ENCODE measurements around the gene MEIS1.

Gene MEIS1

DNA sequence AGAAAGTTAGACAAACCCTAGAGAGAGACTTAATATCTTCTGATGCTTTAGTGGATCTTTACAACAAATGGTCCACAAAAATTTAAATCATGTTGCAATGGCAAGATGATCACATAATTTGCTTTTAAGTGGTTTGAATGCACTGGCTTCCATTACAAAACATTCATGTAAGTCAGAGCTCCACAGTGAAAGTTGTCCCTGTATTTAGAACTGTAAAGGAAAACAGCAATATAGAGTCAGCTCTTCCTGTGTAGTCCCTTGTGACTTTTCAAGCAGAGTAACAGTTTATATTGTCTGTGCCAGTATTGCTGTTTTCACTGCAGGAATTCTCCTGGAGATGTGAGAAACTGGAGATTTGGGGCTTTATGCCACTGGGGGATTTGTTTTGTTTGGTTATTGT, 77.7 kb downstream of the MEIS1 start:
- DNase-seq: no peak

DNA sequence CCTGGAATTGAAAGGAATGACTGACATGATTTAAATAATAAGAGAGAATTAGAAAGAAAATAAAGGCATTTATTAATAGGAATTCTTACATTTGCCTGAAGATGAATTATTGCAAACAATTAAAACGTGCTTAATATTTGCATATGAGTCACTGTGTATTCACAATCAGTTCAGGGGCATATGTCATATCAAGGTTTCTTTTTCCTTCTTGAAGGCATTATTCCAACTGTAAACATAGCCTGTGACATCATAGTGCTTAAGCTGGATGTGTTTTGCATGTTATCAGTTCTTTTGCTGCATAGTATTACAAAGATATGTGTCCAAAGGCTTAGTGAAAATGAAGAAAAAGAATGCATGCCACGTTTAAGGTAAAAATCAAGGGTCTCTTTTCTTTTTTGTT, 80.8 kb downstream of the MEIS1 start:
- no peak for DNase-seq

DNA sequence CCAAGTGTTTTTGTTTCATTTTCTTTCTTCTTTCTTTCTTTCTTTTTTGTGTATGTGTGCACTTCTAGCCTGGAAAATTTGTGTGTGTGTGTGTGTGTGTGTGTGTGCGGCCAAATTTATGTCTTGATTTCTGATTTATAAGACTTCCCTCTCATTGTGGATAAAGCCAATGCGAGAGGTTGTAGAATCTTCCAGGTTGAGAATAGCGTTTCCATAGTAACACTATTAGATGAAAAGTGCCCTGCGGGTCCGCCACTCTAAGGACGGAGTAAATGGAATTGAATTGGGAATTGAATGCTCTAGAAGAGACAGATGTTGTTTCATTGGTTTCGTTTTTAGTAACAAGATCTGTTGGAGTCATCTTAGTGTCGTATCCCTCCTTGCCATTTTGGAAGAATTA, 81.6 kb downstream of the MEIS1 start:
- DNase-seq: no peak

DNA sequence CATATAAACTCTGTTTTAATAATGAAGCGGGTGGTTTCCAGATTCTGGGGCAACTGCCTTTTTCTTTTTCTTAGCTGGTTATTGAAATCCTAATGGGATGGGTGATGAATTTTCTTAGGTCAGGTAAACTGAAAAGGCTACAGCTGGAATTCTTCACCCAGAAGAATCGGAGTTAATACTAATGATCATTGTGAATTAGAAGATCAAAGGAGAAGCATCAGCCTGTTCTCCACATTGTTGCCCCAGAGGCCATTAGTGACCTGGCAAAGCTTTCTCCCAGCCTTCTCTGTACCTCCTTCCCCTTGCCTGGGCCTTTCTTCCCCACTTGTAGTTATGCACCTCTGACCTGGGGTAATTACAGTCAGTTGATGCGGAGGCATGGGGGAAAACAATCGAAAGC, 82.8 kb downstream of the MEIS1 start:
- DNase-seq: no peak

DNA sequence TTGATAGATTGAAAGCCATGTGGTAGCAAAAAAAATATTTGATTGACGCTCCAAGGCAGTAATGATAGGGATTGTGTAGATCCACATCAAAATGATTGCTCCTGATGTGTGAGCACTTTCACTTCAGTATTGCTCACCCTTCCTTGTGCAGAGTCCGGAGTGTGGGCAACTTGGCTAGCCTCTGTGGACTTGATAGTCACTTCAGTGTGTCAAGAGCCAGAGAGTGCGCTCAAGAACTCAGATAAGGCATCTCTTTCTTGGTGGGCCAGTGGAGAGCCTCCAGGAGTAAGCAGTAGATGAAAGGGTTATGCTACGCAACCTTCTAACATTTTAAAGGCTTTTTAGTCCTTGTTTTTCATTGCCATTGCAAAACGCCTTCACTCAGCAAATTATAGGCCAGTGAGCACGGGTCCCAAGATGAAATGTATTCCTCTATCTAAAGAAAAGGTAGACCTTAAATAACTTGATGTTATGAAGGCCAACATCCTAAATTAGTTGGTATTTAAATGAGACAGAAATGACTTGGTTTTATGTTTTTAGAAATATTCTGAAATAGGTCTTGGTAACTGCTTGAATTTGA, 84.4 kb downstream of the MEIS1 start:
- no peak for DNase-seq

DNA sequence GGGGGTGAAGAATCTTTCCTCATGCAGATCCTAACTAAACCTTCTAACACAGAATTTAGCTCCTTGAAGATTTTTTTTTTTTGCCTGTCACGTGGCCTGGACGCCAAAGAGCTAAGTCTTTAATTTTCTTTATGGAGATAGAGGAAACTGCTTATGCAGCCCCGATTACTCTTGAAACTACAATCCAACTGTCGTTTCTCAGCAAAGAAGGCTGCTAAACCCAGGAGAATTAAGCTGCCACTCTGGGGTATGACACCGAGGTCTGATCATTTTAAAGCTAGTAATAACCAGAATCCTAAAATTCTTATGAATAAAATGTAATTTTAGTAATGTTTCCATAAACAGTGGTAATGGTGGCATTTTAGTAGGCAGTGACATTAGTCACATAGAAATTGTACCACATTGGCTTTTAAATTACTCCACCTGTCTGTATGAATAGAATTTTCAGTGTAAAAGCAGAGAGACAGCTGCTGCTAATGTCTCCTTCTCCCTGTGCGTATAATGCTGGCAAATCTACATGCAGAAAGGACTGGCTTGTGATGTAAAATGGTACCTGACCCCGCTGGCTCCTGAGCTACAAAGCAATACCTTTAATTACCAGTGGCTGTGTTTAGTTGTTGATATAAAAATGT, 86.5 kb downstream of the MEIS1 start:
- DNase-seq: peak; percentile 15

DNA sequence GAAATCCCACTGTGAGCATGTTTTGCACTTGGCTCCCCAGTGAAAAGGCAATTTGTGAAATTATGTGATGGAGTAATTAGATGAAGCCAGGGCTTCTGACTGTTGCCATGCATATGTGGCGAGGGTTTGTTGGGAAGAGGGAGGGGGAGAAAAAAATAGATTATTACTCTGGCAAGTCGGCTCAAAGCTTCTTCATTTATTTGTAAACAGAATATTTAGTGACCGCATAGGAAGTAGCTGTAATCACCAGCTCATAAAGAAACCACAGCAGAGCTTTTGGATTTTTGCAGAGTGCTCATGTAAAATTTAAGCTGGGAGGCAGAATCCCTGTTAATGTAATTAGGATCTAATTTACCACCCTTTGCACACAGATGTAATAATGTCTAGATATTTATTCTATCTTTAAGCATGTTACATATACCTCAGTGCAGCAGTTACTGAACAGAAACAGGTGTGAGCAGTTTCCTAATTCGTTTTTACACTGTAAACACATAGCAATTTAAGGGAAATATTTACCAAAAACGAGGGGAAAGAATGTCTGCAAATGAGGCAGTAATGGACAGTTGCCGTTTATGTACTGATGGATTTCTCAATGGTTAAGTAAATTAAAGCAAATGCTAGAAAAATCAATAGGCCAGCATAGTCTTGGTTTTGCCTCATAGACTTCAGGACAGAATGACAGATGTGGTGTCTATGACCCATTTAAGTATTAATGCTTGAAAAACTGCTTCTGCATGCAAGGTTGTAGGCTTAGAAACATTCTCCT, 87.9 kb downstream of the MEIS1 start:
- peak; percentile 53 for DNase-seq

DNA sequence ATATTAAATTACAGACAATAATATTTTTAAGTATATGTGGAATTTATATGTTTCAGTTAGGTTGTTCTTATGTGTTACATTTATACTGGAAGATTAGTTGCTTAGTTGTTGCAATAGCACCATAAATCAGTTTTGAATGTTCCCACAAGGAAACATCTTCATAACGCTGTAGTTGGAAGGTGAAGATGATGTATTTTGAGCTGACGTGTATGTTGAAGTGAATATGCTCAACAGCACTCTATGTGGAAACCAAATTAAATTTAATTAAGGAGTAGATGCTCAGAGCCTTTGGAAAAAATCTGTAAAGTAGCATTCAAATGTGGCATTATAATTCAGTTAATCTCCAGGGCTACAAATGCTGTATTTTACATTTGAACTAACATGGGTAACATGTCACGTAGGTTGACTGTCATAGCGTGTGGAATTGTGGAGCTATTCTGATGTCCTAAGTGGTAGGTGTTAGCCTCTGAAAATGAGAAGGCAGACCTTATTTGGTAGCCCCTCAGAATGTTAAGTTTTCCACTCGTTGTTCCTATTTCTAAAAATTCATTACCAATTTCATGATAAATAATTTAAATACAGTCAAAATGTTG, 88.5 kb downstream of the MEIS1 start:
- DNase-seq: no peak

DNA sequence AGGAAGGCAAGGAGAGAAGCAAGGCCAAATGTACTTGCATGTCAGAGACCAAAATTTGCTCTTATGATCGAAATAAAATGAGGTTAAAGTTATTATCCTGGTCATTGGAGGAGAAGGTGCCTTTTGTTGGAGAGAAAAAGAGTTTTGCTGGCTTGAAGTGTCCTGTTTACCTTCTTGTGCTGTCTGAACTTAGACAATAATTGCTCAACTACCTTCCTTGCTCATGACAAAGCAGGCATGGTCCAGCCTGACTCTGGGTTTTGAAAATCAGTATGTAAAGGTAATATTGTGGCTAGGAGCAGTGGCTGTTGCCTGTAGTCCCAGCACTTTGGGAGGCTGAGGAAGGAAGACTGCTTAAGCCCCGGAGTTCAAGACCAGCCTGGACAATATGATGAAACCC, 89.1 kb downstream of the MEIS1 start:
- DNase-seq: no peak

DNA sequence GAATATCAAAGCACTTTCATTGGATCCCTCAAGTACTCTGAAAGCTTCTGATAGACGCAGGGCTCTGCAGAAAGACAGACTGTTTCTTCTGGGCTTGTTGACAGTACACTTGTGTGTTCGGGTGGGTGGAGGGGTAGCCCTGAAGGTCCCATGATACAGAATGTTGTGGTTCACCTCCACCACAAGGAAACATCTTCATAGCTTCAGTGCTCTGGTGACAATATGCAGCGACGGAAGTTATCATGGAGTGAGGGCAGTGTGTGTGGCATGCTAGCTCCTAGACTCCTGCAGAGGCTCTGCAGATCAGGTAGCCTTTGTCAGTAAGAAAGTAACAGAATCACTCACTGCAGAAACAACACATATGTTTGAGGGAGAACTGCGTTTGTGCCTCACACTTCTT, 90.7 kb downstream of the MEIS1 start:
- no peak for DNase-seq

DNA sequence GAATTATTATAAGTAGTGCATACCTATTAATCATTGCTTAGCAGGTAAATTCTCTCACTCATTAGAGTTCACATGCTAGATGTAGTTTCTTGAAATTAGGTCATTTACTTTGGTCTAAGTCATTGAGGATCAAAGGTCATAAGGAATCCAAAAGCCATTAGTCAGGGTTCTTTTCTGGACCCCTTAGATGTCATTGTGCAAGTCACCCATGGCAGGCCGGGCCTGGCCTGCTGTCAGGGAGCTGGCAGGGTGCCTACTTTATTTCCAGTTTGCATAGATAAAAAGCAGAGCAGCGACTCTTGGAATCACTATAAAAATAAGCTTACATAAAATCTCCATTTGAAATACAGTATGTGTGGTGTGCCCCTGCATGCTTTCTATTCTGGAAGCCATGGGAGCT, 91.3 kb downstream of the MEIS1 start:
- DNase-seq: no peak

DNA sequence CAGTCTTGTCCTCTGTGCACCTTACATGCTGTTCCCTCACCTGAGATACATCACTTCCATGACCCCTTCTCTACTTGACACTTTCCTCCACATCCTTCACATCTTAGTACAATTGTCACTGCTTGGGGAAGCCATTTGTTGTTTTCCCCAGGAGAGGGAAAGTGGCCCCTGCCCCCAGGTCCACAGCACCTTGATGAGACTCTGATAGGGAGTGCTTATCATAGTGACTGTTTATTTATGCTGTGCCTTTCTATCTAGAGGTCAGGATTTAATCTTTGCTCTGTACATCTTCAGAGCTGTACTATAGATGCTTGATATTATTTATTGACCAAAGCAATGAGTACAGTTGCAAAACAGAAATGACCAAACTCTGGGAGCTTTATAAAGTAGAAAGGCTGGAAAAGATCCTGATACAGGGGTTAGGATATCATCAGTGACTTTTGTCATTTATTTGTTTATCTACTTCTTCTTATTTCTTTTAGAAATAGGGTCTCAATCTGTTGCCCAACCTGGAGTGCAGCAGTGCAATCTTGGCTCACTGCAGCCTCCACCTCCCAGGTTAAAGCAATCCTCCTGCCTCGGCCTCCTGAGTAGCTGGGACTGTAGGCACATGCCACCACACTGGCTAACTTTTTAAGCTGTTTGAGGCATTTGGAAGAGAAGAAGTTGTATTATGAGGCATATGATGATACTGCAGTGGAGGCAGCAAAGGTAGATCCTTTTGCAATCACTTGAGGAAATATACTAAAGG, 94.2 kb downstream of the MEIS1 start:
- no peak for DNase-seq

DNA sequence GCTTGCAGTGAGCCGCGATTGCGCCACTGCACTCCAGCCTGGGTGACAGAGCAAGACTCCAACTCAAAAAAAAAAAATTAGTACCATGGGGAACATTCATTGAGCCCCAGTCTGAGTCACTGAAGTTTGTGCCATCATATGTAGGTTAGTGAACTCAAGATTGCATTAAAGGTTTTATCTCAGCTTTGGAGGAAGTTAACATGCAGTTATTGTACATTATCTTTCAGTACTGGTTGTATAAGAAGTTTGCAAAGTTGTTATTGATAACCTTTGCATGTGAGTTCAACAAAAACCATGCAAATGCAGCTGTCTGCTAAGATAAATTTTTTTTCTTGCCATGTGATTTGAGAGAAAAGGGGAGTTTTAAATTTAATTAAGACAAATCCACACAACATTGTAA, 95.7 kb downstream of the MEIS1 start:
- DNase-seq: no peak

DNA sequence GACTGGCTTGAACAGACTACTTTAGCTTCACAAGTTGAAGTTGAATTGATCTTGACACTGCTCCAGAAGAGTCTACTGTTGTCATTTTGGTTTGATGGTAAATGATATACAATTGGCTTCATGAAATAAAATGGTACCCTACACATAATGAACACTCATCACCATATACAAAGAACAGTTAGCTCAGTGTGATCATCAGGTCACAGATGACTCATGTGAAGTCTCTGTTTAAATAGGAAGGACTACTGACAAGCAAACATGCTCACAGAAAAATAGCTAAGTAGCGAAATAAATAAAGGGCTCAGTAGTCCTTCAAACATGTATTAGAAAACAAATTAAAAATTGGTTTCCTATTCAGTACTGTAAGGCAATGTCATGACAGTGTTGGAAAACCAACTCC, 96.2 kb downstream of the MEIS1 start:
- no peak for DNase-seq

DNA sequence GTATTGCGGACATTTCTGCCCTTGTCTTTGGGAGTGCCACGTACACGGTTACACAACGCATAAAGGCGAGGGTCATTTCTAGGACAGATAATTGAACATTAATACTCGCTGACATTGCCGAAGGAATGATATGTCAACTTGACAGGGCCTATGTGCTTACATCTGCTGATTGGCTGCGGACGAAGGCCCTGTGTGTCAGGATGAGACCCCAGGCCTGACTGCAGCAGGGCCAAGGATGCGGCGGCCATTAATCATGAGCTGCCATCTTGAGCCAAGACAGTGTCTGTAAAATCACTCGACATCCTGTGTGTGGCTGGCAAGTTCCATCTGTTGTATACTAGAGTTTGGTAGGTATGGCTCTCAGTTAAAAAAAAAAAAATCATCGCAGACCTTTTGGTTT, 96.6 kb downstream of the MEIS1 start:
- no peak for DNase-seq

DNA sequence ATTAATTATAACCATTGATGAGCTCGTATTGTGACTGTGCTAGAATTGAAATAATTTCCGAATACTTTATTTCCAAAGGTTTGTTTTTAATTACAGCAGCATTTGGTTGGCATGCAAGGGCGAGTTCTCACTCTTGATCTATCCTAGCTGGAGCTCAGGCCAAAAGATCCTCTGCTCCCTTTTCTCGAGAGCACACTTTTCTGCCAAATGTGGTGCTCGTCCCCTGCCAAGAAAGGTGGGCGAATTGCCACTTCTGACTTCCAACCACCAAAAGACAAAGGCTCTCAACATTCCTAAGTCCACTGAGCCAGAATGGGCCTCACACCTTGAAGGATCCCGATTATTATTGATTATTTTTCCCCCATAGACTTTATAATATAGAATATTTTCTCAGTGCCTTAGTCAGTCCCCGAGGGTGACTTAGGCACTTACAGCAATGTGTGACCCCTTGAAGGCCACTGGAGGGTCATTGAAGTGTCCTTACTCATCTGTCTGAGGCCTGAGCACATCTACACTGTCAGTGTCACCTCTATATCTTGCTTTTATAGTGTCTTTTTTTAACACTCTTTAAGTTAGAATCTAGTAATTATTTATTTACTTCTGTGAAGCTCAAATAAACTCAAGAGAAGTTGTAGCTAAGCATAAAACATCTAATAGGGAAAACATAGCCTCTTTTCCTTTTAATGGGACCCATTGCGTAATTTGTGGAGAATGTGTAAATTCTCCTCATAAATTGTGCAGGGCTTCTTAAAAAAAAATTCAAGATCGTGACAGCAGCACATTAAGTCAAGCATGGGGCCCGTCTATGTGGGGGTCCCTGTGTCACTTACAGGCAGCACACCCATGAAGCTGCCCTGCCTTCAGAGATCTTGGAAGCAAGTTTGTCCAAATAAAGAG, 98.3 kb downstream of the MEIS1 start:
- DNase-seq: no peak

DNA sequence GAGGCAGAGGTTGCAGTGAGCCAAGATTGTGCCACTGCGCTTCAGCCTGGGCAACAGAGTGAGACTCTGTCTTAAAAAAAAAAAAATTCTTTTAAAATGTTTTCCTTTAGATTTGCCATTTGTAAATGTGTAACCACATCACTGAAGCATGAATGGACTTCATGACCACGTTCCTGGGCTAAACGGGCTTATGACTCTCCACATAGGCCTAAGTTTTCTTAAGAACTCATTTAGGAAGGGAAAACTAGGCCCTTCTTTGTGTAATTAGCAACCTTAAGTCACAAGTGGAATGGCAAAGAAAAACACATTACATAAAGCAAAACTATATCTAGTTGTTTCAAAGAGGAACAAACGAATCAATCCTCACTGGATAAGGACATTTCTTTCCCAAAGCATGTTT, 99.5 kb downstream of the MEIS1 start:
- DNase-seq: no peak

DNA sequence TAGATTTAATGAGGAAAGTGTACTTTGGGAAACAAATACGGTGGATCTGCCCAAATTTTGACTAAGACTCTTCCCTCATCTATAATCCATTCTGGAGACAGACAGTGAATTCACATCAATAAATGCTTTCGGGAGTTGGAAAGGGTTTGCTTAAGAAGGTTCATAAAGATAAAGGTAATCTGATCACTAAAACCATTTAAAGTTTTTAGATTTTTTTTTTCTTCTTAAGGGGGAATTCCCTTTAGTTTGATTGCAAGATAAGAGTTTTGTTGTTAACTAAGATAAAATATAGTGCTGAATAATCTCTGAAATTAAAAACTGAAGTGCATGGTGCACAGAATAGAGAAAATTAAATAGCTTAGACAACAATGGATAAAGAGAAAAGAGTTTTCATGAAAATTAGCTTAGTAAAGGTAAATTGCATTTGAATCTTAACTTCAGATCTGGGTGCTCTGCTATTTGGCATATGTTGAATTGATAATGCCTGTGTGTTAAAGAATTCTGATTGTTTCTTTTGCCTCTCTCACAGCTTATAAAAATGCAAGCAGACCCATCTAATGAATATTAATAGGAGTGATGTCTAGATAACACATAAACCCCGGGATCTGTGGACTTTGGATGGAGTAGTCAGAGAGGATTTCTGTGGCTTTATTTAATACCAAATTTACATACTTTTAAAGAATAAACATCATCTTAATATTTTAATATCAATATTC, 100.8 kb downstream of the MEIS1 start:
- no peak for DNase-seq

DNA sequence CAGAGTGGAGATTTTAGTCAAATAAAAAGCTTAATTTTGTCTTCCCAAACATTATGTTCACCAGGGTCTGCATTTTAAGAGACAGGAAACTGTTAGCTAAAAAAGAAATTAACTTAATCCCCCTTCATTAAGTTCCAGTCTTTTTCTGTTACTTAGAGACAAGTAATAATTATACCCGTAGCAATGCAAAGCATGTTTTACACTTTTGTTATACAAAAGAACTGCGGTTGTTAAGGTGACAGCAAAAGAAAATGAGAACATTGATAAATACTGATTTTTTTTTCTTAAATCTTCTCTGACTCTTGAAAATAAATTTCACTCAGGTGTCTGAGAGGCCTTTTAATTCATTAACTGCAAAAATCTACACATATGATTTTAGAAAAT, 101.4 kb downstream of the MEIS1 start:
- DNase-seq: no peak

DNA sequence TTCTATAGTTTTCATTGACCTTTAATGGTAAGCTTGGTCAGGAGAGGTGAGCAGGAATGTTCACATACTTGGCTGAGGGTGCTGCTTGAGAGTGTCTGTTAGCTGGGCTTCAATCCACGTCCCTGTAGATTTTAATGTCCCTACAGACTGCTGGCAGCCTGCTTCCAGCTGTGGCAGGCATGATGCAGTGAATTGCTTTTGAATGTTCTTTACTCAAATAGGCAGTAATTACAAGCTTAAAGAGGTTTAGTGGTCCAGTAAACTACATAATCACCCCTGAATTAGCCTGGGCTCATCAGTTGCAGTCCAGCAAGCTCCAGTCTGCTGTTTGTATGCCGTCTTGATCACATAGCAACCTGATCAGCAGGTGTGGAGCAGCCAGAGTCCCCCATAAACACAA, 102.1 kb downstream of the MEIS1 start:
- DNase-seq: peak; percentile 95

DNA sequence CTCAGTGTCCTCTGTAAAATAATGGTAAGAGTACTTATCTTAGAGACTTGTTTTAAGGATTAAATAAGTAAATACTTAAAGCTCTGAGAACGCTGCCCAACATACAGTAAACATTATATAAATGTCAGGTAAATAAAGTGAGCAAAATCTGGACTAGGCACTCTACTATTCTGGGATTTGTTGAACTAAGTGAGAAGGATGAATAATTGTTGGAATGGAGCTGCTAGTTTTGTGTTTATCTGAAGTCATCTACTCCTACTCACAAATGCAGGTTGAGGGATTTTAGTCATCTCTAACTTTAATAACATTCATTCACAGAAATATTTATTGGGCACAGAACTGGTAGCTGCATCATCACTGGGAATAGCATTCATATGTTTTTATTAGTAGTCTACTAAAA, 103.4 kb downstream of the MEIS1 start:
- peak; percentile 26 for DNase-seq

DNA sequence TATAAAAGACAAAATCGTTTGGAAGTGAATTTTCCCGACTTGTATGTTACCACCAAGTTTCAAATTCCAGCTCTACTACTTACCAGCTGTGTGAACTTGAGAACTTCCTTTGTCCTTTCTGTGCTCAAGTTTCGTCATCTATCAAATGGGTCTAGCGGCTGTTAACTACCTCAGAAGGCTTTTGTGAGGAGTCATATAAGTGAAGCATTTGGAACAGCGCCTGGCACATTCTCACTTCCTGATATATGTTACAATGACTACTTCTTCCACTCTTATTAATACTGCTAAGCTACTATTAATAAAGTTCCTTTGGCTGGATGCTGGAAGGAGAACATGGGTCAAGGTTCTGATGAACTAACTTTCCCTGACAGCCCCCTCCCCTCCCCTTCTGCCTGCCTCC, 104.5 kb downstream of the MEIS1 start:
- DNase-seq: no peak

All from NCI-H774 (cell line).